NCI-H446 treated with DMSO at 0.1 percent for 48 hours (cell line): ENCODE results near the gene FHAD1.

Source experiments
- DNase-seq: peaks from one replicate; lab custom pipeline; 2025; lab: John Stamatoyannopoulos, UW

The FHAD1 gene

GRCh38 chr1:15400627-15401026 is 153.6 kb downstream of the FHAD1 start:
- no peak for DNase-seq

- no peak for DNase-seq
Observed at GRCh38 chr1:15401391-15402055, 154.5 kb downstream of the FHAD1 start.

GRCh38 chr1:15402809-15403450 is 155.9 kb downstream of the FHAD1 start:
- DNase-seq: no peak

- no peak for DNase-seq
Observed at GRCh38 chr1:15403962-15404580, 157.0 kb downstream of the FHAD1 start.

GRCh38 chr1:15405106-15405850 is 158.3 kb downstream of the FHAD1 start:
- no peak for DNase-seq

- DNase-seq: no peak
Observed at GRCh38 chr1:15406614-15407559, 159.9 kb downstream of the FHAD1 start.

GRCh38 chr1:15407580-15407979 is 160.6 kb downstream of the FHAD1 start:
- DNase-seq: no peak

GRCh38 chr1:15408890-15409387 is 161.9 kb downstream of the FHAD1 start:
- DNase-seq: no peak

- DNase-seq: peak; percentile 47
Observed at GRCh38 chr1:15409388-15410222, 162.6 kb downstream of the FHAD1 start, which contains the start of gene EFHD2. EFHD2 (plus strand) TSS chr1:15409888; CDS start chr1:15409972, 84 bp downstream.

- DNase-seq: no peak
Observed at GRCh38 chr1:15410223-15410883, 163.3 kb downstream of the FHAD1 start.

GRCh38 chr1:15410884-15411245 is 163.8 kb downstream of the FHAD1 start:
- no peak for DNase-seq

GRCh38 chr1:15411593-15412137 is 164.6 kb downstream of the FHAD1 start:
- DNase-seq: no peak

GRCh38 chr1:15412175-15412800 is 165.3 kb downstream of the FHAD1 start:
- no peak for DNase-seq

GRCh38 chr1:15412843-15413242 is 165.8 kb downstream of the FHAD1 start:
- no peak for DNase-seq

GRCh38 chr1:15413563-15414444 is 166.8 kb downstream of the FHAD1 start:
- no peak for DNase-seq

- DNase-seq: no peak
Observed at GRCh38 chr1:15414445-15414983, 167.5 kb downstream of the FHAD1 start.

GRCh38 chr1:15417059-15417934 is 170.3 kb downstream of the FHAD1 start:
- no peak for DNase-seq
